CD4-positive, alpha-beta T cell treated with Interleukin-4 for 4 hours (primary cell): ENCODE results near the gene IL6ST.

Experiments used
- DNase-seq: peaks from one replicate; pipeline ENCODE4 v3.0.0-alpha.2; 2020

The IL6ST gene

DNA sequence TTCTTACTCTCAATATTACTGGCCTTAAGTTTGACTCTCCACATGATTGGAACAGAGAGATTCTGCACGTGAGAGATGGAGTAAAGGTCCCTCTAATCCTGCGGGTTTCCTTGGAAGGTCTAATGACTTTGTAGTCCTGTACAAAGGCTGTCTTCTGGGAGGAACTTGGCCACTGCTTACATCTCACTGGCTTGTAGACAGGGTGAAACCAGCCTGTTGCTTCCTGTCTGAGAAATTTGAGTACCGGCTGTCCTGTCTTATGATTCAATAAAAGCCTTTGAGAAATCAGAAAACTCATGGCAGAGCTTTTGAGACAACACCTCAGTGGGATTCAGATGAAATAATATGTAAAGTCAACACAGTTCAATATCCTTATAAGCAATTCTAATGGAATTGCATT lies 100.6 kb downstream of the IL6ST start:
- DNase-seq, result no peak

DNA sequence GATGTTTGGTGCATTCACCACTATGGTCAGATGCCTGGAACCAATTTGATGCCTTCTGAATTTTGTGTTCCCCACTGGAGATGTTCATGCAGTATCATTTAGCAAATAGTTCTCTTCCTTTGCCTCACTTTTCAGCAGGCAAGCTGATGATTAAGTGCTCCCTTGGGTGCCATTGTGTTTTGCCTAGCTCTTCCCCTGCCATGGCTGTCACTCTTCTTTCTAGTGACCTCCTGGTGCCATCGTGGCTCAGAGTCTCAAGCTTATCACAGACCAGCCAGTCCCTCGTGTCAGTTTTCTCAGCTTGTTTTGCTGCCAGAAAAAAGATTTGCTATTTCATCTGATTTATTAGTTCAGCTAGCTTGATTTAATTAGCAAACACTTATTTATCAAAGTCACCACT lies 102.3 kb downstream of the IL6ST start:
- DNase-seq, result no peak

DNA sequence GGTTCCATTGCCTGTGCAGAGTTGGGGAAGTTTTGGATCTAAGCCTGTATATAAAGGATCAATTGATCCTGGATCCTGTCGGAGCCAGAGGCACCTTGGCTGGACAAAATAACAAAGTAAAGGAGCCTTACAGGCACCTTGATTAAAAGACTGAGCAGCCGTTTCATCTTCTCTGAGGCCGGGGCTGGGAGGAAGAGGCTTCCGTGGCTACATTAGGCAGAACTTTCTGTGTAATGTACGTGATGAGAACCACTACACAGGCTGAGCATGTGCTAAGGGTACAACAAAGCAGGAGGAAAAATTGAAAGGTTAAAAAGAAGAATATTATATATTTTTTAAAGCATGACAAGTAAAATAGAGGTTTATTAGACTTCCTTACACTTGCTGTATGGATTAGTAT lies 106.6 kb downstream of the IL6ST start:
- no peak for DNase-seq

DNA sequence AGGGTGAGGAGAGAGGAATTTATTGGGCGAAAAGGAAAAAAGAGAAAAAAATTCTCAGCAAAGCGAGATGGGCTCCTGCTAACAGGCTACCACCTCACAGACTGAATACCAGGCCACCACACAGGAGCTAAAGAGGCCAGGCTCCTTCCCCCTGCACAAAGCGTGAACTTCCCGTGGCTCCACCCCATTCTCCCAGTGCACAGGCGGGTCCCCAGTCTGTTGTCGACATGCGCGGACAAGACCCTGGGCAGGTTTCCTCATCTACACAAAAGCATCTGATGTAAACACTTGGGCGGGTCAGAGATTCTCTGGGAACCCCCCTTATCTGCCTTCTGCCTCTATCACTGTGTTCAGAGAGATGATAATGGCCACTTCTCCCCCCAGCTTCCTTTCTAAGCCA lies 109.4 kb downstream of the IL6ST start:
- no peak for DNase-seq
